ENCODE measurements around the gene TMEM272. TPM values are rescaled to one million over a fixed set of nuclear protein-coding genes. Genes with fewer than 3 reads are reported as not detected.

TMEM272 gene
- total RNA-seq, 2 donors from 2014 or later, result not detected

DNA sequence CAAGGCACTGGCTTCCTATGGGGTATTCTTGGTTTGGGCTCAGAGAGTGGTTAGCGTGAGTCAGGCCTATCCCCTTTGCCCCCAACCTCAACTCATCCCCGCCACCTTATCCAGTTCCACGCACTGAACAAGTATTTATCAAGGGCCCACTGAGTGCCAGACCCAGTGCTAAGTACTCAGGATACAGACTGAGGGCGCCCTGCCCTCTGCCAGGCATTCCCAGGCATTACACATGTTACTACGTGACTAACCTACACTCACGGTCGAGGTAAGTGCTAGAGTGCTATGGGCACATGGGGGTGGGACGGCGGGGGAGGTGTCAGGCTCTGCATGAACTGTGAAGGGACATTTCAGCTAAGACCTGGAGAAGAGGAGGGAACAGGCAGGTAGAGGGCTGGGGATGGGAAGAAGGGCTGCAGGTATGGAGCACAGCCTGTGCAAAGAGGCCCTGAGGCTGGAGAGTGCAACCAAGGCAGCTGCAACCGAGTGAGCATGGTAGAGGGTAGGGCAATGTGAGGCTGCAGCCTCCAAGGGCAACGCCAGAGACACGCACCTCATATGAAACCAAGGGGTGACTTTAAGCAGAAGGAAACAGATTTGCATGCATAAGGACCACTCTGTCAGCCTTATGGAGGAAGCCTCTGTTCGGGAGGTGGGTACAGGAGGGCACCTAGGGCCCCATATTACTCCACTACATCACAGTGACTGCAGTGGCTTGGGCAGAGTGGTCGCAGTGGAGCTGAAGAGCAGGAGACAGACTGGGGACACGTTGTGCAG is 63.5 kb downstream of the TMEM272 start:
- Histone ChIP-seq H3K4me3 (no peak overlapping the region), H3K36me3 (replicated peaks in 1 of 2; ENCODE audit: insufficient read depth in 1 of 2, low read depth in 2 of 2) (no peaks in the 10 kb centered on the region), H3K27ac (peak overlapping the region; percentile 89 to 95 (median 90)), H3K27me3 (no peaks in the 10 kb centered on the region), H3K9me3 (no peaks in the 10 kb centered on the region), H3K4me1 (peaks cover 97% of the 10 kb centered on the region)
- no peak for TF ChIP-seq POLR2A (IDR thresholded peaks at IDR 0.05)
- TF ChIP-seq, protein P1, sequence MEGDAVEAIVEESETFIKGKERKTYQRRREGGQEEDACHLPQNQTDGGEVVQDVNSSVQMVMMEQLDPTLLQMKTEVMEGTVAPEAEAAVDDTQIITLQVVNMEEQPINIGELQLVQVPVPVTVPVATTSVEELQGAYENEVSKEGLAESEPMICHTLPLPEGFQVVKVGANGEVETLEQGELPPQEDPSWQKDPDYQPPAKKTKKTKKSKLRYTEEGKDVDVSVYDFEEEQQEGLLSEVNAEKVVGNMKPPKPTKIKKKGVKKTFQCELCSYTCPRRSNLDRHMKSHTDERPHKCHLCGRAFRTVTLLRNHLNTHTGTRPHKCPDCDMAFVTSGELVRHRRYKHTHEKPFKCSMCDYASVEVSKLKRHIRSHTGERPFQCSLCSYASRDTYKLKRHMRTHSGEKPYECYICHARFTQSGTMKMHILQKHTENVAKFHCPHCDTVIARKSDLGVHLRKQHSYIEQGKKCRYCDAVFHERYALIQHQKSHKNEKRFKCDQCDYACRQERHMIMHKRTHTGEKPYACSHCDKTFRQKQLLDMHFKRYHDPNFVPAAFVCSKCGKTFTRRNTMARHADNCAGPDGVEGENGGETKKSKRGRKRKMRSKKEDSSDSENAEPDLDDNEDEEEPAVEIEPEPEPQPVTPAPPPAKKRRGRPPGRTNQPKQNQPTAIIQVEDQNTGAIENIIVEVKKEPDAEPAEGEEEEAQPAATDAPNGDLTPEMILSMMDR (IDR thresholded peaks at IDR 0.05), result peak; percentile 10 to 65 (median 52)
- DNase-seq (peak; percentile 75 to 83 (median 80)), ATAC-seq (peak; percentile 51)
- WGBS, 2 donors, result 42 to 43% methylated on average over 15 of the region's 15 CpGs
- intact Hi-C loops (cut with DNase I), result no loop called here

GRCh38 chr13:51780099-51780498 is 64.9 kb downstream of the TMEM272 start:
- intact Hi-C loops (cut with DNase I), result no loop called here
- Histone ChIP-seq H3K4me1 (peaks cover 89% of the 10 kb centered on the region), H3K27me3 (no peaks in the 10 kb centered on the region), H3K27ac (peak overlapping the region; percentile 89 to 95 (median 90)), H3K36me3 (replicated peaks in 1 of 2; ENCODE audit: insufficient read depth in 1 of 2, low read depth in 2 of 2) (no peaks in the 10 kb centered on the region), H3K4me3 (no peak overlapping the region), H3K9me3 (no peaks in the 10 kb centered on the region)
- no peak for TF ChIP-seq POLR2A (IDR thresholded peaks at IDR 0.05)
- TF ChIP-seq, protein P1 (IDR thresholded peaks at IDR 0.05), result no peak
- DNase-seq, result no peak
- no peak for ATAC-seq
- WGBS, 2 donors, result 48 to 55% methylated on average over 3 of the region's 3 CpGs

DNA sequence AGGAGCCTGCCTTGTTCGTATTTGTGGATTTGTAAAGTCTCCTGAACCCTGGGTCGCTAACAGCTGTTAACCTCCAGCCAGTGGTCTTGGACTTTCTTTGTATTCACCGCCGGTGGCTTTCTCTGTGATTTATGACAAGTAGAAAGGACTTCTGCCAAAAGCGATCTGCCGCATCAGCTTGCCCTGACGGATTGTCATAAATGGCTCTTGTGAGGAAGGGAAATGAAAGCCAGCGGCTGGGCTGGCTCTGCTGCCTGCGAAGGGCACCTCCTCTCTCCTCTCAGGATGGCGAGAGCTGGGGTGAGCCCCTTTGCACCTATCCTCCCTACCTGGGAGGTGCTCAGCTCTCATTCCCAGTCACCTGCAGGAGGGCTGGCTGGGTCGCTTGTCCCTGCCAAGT is 66.6 kb downstream of the TMEM272 start:
- TF ChIP-seq POLR2A (IDR thresholded peaks at IDR 0.05), result peak in 1 of 3 donors; percentile 49
- TF ChIP-seq, protein P1 (IDR thresholded peaks at IDR 0.05), result no peak
- no peaks in the 10 kb centered on the region for H3K9me3 ChIP-seq
- peaks cover 72% of the 10 kb centered on the region for H3K4me1 ChIP-seq
- no peaks in the 10 kb centered on the region for H3K36me3 ChIP-seq (replicated peaks in 1 of 2; ENCODE audit: insufficient read depth in 1 of 2, low read depth in 2 of 2)
- DNase-seq (peak; percentile 59 to 73 (median 68)), ATAC-seq (no peak)
- H3K27me3 ChIP-seq, result no peaks in the 10 kb centered on the region
- no peak overlapping the region for H3K4me3 ChIP-seq
- H3K27ac ChIP-seq, result peak overlapping the region; percentile 87 to 95 (median 89)
- WGBS, 2 donors, result 10% methylated on average over 11 of the region's 11 CpGs
- intact Hi-C loops (cut with DNase I), result no loop called here

DNA sequence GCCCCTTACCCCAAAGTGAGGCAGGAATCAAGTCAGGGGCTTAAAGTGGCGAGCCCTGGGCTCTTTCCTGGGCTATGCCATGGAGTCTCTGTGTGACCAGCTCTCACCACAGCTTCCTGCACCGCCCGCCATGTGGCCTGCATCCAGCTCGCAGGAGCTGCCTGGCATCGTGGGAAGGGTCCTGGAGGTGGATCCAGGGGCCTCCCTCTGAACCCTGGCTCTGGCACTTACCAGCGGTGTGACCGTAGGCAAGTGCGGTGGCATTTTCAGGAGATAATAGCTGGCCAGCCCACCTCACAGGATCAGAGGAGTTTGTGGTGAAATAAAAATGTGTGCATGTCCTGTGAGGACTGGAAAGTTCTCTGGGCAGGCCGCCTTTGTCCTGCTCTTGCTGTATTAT is 67.1 kb downstream of the TMEM272 start:
- intact Hi-C loops (cut with DNase I), result no loop called here
- no peak for ATAC-seq
- TF ChIP-seq, protein P1 (IDR thresholded peaks at IDR 0.05), result no peak
- TF ChIP-seq POLR2A (IDR thresholded peaks at IDR 0.05), result no peak

More for the DNA sequence above, 67.1 kb downstream of the TMEM272 start:
- Histone ChIP-seq H3K4me1 (peaks cover 70% of the 10 kb centered on the region), H3K36me3 (replicated peaks in 1 of 2; ENCODE audit: insufficient read depth in 1 of 2, low read depth in 2 of 2) (no peaks in the 10 kb centered on the region), H3K9me3 (no peaks in the 10 kb centered on the region), H3K27ac (peak overlapping the region; percentile 87 to 95 (median 89)), H3K4me3 (no peak overlapping the region), H3K27me3 (no peaks in the 10 kb centered on the region)
- 38 to 58% methylated on average over 9 of the region's 9 CpGs for WGBS, 2 donors
- peak in 3 of 4 donors; percentile 40 to 56 (median 45) for DNase-seq
